Measurements from ENCODE around the gene COX6B2.

Gene COX6B2

GRCh38 chr19:55383279-55384130 lies 29.0 kb upstream of the COX6B2 start:
- peak; percentile 58 for DNase-seq

- DNase-seq = no peak
Observed at GRCh38 chr19:55382522-55383054, 28.1 kb upstream of the COX6B2 start.

- DNase-seq = no peak
Observed at GRCh38 chr19:55382013-55382412, 27.5 kb upstream of the COX6B2 start.

- no peak for DNase-seq
Observed at GRCh38 chr19:55379174-55379573, 24.7 kb upstream of the COX6B2 start.

GRCh38 chr19:55377356-55378131 lies 23.0 kb upstream of the COX6B2 start:
- no peak for DNase-seq

GRCh38 chr19:55376241-55376933 lies 21.9 kb upstream of the COX6B2 start, which contains the start of gene TMEM190:
Gene TMEM190, plus strand, starts transcription at chr19:55376826. Its CDS starts 28 bp downstream, at chr19:55376854.
- no peak for DNase-seq

- DNase-seq = no peak
Observed at GRCh38 chr19:55373993-55374757, 19.7 kb upstream of the COX6B2 start.

- no peak for DNase-seq
Observed at GRCh38 chr19:55373306-55373992, 18.9 kb upstream of the COX6B2 start.

GRCh38 chr19:55372316-55373081 lies 18.0 kb upstream of the COX6B2 start:
- DNase-seq = no peak

- DNase-seq = no peak
Observed at GRCh38 chr19:55370305-55370988, 15.9 kb upstream of the COX6B2 start, which contains the start of gene IL11. Gene IL11, minus strand, starts transcription at chr19:55370463. Its CDS starts 153 bp downstream, at chr19:55370310.

- peak; percentile 41 for DNase-seq
Observed at GRCh38 chr19:55369653-55370304, 15.3 kb upstream of the COX6B2 start.

GRCh38 chr19:55368701-55369563 lies 14.4 kb upstream of the COX6B2 start:
- peak; percentile 27 for DNase-seq

- no peak for DNase-seq
Observed at GRCh38 chr19:55368106-55368505, 13.6 kb upstream of the COX6B2 start.

GRCh38 chr19:55366790-55367189 lies 12.3 kb upstream of the COX6B2 start:
- no peak for DNase-seq

- DNase-seq = no peak
Observed at GRCh38 chr19:55365964-55366363, 11.4 kb upstream of the COX6B2 start.

- no peak for DNase-seq
Observed at GRCh38 chr19:55365245-55365644, 10.7 kb upstream of the COX6B2 start.

- no peak for DNase-seq
Observed at GRCh38 chr19:55362990-55363716, 8.6 kb upstream of the COX6B2 start, which contains the start of gene GARIN5B. Gene GARIN5B, minus strand, starts transcription at chr19:55363260. Its CDS starts 194 bp downstream, at chr19:55363066.
